ENCODE data around the gene PRRG2.

DNA sequence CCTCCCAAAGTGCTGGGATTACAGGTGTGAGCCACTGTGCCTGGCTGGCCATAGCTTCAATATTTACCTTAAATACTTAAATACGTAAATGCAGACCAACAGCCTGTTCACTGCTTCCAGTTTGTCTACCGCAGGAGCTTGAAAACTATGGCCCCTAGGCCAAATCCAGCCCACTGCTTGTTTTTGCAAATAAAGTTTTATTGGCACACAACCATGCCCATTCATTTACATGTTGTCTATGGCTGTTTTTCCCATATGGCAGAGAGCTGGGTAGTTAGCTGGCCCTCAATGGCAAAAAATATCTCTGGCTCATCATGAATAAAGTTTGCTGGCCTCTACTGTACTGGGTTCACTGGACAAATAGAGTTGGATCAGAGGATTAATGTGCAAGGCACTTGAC lies 21.7 kb downstream of the PRRG2 start:
- TF ChIP-seq POLR2AphosphoS5 (IDR thresholded peaks at IDR 0.05; ENCODE audit: low read depth, low read length): no peak
- TF ChIP-seq SIN3A (IDR thresholded peaks at IDR 0.05; ENCODE audit: borderline replicate concordance, insufficient read depth, low read length): no peak
- TF ChIP-seq REST (IDR thresholded peaks at IDR 0.05; ENCODE audit: insufficient read depth in 1 of 2, low read depth in 2 of 2, low read length in 2 of 2): no peak
- TF ChIP-seq FOXP2 (optimal IDR thresholded peaks at IDR 0.05; ENCODE audit: borderline replicate concordance, extremely low read depth, extremely low read length, insufficient read depth): no peak

Data from PFSK-1 (cell line).